Globus pallidus (tissue), 1 donor: ENCODE data around the gene NAP1L1.

Source experiments
- DNase-seq: peaks from one replicate; pipeline ENCODE4 v3.0.0-alpha.2; 2015; ENCODE audit warnings: low spot score

Gene NAP1L1

DNA sequence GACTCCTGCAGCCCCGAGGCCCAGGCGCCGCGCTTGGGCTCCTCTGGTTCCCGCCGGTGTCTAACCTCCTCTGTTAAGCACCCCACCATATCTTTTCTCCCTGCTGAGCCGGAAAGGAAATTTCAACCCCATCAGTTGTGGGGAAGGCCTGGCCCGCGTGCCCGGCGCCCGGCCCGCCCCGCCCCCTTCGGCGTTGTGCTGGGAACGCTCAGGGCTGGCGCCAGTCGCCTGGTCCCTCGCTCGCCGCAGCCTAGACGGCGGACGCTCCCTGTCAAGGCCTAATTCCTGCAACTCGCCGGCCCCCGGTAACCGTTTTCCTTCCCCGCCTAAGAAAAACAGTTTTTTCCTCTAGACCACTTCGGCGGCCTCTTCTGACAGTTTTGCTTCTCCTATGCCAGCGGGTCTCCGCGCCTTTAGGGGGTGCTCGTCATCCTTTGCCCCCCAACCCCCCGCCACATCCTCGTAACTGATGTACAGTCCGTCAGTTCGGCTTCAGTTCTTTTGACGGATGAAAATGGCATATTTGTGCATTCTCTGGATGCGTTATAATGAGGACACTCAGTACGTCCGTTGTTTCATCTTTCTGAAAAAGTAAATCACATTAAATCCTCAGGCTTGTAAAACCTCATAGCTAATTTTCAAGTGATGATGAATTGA, 506 bp upstream of the NAP1L1 start:
- DNase-seq, result no peak

DNA sequence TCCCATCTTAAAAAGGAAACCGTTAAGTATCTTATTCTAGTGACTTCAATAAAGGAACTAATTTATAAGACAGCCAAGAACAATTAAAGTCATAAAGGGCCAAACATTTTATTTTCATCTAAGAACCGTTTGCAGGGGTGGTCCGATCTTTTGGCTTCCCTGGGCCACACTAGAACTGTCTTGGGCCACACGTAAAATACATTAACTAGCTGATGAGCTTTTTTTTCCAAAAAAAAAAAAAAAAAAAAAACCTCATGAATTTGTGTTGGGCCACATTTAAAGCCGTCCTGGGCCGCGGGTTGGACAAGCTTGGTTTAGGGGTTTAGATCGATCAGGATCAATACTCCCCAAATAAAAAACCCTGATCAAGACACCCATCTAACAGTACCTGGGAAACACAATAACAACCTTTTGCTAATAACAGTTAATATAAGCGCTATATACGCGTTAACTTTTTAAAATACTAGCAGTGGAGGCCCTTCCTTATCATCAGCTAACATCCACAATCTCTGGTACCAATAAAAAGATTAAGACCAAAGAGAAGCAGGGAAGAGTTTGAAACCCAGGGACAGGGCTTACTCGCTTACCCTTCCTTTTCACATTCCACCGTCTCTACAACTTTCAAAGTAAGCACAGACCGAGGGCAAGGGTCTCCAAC, 1.1 kb downstream of the NAP1L1 start:
- no peak for DNase-seq

DNA sequence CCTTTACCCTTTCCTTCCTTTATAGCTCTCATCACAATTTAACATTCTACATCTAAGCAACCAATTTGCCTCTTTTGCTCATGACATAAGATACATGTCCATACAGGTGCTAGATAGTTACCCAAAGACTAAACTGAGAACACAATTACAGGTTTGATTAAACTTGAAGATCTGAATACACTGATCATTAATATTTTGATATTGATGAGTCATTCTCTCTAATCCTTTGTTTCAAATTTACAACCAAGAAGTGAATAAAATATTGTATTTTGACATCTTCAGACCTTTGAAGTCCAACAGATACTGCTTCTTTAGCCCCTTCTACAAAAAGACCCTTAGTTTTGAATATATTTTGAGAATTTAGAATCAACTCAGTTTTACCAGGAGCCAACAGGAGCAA, 2.6 kb downstream of the NAP1L1 start:
- no peak for DNase-seq

DNA sequence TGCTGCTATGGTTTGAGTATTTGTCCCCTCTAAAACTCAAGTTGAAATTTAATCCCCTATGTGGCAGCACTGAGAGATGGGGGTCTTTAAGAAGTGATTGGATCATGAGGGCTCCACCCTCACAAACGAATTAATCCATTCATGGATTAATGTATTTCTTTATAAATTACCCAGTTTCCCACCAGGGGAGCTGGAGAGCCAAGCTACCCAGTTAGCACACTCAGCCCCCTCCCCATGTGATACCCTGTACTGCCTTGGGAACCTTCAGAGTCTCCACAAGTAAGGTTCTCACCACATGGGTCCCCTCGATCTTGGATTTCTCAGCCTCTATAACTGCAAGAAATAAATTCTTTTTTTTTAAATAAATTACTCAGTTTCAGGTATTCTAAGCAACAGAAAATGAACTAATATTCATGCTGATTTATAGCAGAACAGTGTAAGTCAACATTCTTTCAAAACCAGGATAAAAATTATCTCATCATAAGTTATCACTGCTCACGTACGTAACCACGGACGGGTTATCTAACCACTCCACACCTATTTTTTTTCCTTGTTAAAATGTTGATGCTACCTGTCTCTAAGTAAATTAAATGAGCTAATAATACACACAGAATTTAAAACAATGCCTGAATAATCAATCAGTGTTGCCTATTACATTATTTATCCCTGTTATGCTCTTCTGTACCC, 3.6 kb downstream of the NAP1L1 start:
- no peak for DNase-seq

DNA sequence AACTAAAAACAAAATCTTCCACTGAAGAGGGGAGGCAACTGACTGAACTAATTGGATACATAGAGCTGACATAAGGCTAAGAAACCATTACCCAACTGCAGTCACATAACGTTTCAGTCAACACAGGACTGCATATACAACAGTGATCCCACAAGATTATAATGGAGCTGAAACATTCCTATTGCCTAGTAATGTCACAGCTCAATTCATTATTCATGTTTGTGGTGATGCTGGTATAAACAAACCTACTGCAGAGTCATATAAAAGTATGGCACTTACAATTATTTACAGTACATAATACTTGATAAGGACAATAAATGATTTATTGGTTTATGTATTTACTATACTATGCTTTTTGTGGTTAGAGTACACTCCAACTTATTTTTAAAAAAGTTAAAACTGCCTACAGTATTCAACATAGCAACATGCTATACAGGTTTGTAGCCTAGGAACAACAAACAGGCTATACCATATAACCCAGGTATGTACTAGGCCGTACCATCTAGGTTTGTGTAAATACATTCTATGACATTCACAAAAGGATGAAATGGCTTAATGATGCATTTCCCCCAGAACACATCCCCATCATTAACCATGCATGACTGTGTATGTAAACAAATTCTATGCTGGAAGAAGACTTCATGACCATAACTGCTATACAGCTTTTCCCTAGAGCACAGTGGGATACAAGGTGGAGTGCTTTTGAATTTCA, 4.3 kb downstream of the NAP1L1 start:
- no peak for DNase-seq

DNA sequence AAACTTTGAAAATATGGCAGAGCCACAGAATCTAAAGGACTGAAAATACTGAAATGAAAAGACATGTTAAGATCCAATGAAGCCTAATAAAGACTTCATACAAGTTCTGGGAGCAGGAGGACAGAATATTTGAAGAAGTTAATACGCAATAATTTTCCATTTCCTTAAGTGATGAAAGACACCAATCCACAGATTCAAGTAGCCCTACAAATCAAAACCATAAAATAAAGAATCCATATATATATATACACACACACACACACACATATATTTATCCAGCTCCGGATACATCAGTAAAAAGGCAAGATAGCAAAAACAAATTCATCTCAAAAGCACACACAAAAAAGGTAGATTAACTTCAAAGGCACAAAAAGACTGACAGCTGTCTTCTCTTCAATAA, 5.7 kb downstream of the NAP1L1 start:
- DNase-seq, result no peak

DNA sequence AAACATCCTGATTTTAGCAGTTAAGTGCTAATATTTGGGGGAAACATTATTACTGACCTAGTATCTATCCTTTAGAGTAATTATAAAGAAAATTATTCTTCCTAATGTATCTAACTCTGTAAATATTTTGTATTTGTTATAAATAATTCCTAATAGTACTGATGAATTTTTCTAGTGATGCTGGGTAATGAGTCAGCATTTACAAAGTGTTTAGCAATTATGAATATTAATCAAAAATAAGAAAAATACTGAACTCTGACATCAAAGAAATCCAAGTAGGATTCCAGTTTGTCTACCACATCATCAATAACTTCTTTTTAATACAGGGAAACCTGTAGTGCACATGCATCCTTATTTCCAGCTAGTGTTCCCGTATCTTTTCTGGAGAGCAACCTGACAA, 9.0 kb downstream of the NAP1L1 start:
- no peak for DNase-seq

DNA sequence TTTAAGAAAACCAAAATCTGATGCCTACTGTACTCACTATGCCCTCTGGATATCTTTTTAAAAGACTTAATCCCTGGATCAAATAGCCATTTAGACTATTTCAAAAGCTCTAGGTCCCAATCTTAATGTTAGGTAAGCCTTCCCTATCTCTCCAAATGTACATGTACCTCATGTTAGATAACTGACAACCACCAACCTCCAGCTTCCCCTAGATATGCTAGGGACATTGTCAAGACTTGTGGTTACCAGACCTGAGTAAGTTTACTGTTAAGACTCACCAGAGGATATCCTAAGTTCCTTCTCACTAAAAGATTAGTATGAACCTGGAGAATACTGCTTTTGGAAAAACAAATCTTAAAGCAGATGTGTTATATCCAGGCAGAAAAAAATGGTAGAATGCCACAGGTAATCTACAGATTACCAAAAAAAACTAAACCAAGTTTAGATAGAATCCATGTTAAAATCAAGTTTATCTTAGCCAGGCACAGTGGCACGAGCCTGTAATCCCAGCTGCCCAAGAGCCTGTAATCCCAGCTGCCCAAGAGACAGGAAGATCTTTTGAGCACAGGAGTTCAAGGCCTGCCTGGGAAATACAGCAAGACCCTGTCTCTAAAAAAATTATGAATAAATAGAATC, 9.7 kb downstream of the NAP1L1 start:
- no peak for DNase-seq

DNA sequence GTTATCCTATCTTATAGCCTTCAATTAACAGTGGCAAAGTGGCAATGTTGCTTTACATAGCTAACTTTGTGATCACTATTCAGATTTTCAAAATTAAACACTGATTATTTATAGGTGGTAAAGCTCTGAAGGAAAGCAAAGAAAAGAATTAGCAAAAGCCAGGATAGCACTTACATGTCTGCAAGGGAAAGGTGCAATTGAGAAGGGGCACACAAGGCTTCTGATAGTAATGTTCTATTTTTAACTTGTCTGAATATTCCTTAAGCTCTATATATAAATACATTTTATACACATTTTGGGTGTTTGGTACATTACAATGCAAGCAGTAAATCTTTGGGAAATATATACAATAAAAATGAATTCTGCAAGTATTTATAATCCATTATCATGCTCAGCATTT, 10.9 kb downstream of the NAP1L1 start:
- no peak for DNase-seq

DNA sequence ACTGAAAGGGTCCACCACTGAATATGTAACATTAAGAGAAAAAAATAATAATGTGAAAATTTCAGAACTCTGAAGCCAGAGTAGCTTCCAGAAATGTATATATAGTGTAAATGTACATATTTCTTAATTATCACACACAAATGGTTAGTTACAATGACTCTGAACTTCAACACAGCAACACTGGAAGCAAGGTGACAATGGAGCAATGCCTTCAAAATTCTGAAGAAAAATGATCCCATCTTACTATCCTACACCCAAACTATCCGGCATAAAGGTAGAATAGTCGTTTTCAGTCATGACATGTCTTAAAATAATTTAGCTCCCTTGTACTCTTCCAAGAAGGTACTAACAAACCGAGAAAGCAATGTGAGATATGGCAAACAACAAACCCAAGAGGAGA, 11.9 kb downstream of the NAP1L1 start:
- no peak for DNase-seq

DNA sequence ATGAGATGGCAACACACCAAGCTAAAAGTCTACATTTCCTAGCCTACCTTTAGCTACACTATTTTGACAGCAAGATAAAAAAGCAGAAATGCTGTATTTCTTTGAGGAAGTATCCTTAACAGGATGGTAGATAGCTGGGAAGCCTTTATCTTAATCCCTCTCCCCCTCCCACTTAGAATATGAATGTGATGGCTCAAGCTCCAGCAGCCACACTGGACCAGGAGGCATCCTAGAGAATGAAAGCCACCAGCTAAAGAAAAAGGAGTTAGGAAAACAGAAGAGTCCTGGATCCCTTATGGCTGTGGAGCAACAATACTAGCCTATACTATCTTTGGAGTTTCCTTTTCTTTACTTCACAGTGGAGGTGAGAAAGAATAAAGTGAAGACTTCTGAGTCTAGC, 15.1 kb downstream of the NAP1L1 start:
- no peak for DNase-seq

DNA sequence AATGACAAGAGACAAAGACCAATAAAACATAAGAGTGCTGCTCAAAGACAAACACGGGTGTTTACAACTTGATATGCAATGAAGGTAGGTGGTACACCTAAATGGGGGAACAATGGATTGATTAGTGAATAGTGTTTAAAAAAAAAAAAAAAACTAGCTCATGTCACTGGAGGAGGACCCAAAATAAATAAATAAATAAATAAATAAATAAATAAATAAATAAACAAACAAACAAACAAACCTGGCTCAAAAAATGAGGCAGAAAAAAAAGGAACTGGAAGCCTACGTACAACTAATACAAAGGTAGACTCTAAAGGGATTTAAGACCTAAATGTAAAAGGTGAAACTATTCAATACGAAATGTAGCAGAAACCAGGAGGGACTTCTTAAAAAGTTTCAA, 18.6 kb downstream of the NAP1L1 start:
- no peak for DNase-seq

DNA sequence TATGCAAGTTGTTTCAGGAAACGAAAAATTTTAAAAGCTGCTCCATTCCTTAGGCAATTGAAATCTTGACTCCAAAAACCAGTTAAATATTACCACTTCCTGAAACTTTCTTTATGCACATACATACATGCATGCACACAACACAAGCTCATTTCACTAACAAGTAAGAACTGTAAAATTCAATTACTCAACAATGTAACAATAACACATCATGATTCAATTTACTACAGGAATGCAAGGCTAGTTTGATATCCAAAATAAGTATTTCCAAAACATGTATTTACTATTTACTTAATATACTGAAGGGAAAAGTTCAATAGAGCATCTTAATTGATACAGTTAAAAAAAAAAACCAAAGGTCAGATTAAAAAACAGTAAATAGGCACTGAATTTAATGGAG, 19.6 kb downstream of the NAP1L1 start:
- no peak for DNase-seq

DNA sequence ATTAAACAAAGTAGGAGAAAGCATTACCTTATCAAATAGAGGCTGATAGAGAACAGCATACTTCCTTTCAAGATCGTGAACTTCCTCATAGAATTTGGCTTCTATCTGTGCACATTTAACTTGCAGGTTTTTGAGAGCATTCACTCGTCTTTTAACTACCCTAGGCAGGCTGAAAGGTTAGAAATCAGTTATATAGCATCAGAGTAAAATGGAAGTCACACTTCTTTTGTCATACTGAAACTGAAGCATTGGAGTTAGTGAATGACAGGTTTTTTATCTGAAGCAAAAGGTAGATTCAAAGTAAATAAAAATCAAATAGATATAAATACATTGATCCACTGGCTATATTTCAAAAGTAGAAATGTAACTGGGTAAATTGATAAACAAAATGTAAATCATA, 24.4 kb downstream of the NAP1L1 start:
- DNase-seq, result no peak

DNA sequence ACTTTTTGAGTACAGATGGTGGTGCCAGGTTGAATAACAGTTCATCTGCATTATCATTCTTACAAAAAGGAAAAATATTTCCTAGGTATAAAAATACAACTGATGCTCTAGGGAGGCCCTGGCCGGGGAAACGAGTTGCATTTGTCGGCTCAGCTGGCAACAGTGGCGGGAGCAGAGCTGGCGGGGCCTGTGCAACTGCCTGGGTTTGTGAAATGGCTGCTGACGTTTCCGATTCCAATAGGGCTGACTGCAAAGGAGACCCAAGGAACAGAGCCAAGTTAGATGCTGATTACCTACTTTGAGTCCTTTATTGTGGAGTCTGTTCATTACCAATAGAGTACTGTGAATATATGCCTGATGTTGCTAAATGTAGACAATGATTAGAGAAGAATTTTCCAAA, 27.2 kb downstream of the NAP1L1 start:
- no peak for DNase-seq

DNA sequence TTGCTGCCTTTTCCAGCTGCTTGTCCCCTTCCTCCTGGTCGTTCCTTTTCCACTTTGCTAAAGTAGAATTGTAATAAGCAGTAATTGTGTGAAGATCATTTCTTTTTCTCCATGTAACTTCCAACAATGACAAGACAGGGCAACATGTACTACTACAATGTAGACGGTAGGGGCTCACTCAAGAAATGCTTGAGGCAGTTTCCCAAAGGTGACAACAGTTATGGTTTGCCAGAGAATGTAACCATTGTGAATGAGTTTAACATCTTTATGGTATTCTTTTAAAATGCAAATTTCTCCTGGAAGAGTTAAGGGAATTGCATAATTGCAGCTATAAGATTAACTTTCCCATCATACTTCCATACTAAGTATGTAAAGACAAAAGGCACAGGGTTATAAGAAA, 29.1 kb downstream of the NAP1L1 start:
- no peak for DNase-seq

DNA sequence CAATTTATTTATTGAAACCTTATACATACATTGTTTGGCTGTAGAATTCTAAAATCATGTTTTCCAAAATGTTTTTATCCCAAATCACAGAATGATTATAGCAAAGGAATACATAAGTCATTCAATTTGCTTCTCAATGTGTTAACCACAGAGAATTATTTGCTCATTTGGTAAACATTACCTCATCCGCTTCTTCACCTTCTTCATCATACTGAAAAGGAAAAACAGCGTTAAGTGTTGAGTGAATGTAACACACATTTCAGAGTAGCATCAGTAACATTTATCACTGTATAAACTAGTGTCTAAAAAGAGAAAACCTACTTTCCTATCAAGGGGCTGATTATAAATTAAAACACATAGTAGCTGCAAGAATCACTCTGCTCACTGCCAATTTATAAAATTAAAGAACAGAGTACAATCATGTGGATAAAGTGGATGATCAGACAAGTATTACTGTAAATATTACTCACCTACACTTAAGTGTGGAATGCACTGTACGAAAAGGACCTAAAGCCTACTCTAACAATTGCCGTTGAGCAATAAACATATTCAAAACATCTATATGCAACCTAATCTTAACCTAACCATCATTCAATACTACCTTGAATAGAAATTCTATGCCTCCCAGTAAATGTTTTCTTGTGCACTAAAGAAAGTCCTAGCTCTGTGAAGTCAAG, 34.8 kb downstream of the NAP1L1 start:
- DNase-seq, result no peak

DNA sequence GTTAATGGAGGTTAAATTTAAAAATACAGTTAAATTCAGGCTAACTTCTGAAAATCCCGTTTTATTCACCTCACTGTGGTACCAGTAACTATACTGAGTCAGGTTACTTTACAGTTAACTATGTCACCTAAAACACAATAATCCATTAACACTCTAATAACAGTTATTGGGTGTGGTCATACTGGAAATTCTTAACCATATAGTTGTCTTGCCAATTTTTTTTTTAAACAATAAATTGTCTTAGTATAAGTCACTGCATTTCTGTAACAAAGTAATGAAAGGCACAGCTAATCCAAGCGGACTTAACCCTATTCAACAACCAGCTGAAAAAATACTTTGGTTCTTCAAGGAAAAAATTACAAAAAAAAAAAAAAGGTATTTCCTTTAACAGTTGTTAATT, 36.7 kb downstream of the NAP1L1 start:
- no peak for DNase-seq

DNA sequence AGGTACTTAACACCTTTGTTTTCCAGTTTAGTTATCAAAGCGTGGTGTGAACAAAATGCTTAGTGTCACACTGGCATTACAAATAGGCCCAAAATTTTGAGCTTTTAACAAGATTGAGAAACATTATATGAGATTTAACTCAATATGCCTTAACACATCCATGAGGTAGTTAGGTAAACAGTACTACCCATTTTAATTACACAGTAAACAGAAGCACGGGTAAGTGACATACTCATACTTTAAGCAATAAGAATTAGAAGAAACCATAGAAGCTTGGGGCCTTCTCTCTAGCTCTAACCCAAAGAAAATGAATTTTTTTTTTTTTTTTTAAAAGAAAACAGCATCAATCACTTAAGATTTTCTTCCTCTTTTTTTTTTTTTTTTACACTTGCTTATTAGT, 37.4 kb downstream of the NAP1L1 start:
- DNase-seq, result no peak

DNA sequence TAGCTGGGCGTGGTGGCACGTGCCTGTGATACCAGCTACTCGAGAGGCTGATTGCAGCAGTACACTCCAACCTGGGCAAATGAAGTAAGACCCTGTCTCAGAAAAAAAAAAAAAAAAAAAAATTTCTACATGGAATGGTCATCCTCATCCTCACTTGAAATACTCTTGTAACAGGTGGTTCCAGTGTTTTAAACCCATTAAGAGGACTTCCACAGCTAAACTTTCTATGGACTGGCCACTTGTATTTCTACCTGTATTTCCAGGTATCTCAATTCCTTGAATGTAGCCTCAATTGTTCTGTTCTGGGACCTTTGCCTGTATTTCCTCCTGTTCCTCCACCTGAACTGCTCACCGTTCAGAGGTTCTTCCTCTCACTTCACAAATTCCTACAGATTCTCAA, 41.1 kb downstream of the NAP1L1 start:
- DNase-seq, result no peak

DNA sequence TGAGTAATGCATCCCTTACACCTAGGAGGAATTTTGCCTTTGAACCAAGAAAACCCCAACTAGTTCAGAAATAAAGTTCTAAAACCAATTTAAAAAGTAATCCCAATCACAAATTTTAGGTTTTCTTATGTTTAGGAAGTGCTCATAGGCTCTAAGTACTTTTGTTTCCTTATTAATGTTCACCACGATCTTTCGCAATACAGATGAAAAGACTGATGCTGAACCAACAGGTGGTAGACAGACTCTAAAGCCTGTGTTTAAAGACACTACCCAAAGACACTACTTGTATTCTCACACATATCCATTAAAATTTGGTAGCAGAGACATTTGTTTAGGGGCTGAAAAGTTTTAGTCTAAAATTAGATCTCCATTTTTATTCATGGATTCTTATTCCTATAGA, 42.3 kb downstream of the NAP1L1 start:
- DNase-seq, result no peak

DNA sequence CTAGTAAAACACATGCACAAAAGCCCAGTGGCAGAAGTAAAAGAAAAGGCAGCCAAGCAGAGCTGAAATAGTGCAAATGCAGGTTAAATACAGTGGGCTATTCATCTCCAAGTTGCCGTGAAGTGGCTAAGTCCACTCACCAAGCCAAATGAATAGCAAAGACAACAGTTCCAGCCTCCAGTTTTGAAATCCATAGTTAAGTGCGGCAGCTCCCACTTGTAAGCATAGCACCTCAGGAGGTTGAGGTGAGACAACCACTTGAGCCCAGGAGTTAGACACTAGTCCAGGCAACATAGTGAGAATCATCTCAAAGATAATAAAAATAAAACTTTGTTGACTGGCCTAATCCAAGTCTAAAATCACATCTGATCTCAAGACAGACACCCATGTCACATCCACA, 43.1 kb downstream of the NAP1L1 start:
- DNase-seq, result no peak
